ENCODE data around the gene POP7. TPM values are rescaled to one million over a fixed set of nuclear protein-coding genes. Genes with fewer than 3 reads are reported as not detected.
"Not testable (repeated sequence)": the region's sequence is repeated elsewhere in the genome, so short reads cannot be mapped to it uniquely, and the experiment has no call there.

The POP7 gene
- 100 to 1,000 TPM in 1 of 3 donors, 10 to 100 TPM in 2; 77.3 to 106 (median 85.9) TPM for total RNA-seq

DNA sequence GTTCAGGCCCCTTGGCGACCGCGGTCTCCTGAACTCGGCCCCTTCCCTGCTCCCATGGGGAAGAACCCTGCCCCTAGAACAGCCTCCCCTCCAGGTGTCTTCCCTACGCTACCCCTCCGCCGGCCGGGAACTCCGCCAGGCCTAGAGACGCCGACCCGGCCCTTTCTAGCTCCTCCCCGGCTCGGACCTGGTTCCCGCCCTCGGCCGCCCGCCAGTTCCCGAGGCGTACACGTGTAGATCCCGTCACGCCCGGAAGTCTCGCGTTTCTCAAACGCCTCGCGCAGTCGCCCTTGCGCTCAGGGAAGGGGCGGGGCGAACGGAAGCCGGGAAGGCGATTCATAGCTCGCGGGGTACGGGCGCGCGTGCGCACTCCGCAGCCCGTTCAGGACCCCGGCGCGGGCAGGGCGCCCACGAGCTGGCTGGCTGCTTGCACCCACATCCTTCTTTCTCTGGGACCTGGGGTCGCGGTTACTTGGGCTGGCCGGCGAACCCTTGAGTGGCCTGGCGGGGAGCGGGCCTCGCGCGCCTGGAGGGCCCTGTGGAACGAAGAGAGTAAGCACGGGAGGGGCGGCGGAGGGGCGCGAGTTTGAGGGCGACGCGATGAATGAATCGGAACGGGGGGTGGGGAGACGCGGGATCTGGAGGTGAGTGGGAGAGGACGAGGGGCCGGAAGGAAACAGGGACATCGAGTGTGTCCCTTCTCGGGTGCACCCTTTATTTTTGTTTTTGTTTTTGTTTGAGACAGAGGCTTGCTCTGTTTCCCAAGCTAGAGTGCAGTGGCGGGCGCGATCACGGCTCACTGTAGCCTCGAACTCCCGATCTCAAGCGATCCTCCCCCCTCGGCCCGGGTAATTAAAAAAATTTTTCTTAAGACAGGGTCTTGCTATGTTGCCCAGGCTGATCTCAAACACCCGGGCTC, at the start of gene POP7:
Gene POP7 (plus strand): TSS at position 369 of the 919 bp plus-strand sequence. CDS start 710 bp downstream, outside the sequence.
- DNase-seq, result peak; percentile 98
- Mint-ChIP-seq H3K9me3 (no peaks in the 10 kb centered on the region), H3K4me3 (peak within 1 kb of the TSS; percentile 96), H3K27me3 (ENCODE audit: low read depth) (peaks cover 2% of the 10 kb centered on the region), H3K36me3 (ENCODE audit: insufficient read depth) (peaks cover 4% of the 10 kb centered on the region), H3K4me1 (ENCODE audit: low read depth) (peaks cover 12% of the 10 kb centered on the region)
- ATAC-seq, result peak; percentile 98

DNA sequence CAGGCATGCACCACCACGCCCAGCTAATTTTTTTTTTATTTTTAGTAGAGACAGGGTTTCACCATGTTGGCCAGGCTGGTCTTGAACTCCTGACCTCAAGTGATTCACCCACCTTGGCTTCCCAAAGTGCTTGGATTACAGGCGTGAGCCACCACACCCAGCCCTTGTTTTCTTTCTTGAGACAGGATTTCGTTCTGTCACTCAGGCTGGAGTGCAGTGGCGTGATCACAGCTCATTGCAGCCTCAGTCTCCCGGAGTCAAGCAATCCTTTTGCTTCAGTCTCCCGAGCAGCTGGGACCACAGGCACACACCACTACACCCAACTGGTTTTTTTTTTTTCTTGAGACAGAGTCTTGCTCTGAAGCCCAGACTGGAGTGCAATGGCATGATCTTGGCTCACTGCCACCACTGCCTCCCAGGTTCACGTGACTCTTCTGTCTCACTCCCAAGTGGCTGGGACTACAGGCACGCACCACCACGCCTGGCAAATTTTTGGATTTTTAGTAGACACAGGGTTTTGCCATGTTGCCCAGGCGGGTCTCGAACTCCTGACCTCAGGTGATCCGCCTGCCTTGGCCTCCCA, 43.6 kb upstream of the POP7 start:
- not testable (repeated sequence) for H3K9me3 Mint-ChIP-seq; H3K4me3 Mint-ChIP-seq; H3K4me1 Mint-ChIP-seq (ENCODE audit: low read depth); ATAC-seq; DNase-seq; H3K36me3 Mint-ChIP-seq (ENCODE audit: insufficient read depth)
- peaks cover 16% of the 10 kb centered on the region for H3K27me3 Mint-ChIP-seq (ENCODE audit: low read depth)

DNA sequence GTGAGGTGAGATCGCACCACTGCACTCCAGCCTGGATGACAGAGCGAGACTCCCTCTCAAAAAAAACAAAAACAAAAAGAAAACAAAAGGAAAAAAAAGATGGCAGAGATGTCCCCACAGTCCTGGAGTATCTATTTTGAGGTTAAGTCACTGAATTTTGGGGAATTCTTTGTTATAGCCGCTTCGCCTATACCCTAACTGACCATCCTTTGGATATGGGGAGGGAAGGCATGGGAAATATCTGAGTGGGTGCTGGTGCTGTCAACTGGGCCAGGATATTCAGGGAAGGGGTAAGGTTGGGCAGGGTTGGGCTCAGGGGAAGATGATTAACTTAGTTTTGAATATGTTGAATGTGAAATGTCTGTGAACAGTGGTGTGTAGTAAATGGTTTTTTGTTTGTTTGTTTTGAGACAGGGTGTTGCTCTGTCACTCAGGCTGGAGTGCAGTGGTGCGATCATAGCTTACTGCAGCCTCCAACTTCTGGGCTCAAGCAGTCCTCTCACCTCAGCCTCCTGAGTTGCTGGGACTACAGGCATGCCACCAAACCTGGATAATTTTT, 40.7 kb upstream of the POP7 start:
- Mint-ChIP-seq H3K4me1 (ENCODE audit: low read depth) (no peaks in the 10 kb centered on the region), H3K27me3 (ENCODE audit: low read depth) (no peaks in the 10 kb centered on the region), H3K9me3 (no peaks in the 10 kb centered on the region), H3K4me3 (no peak overlapping the region), H3K36me3 (ENCODE audit: insufficient read depth) (no peaks in the 10 kb centered on the region)
- ATAC-seq (no peak), DNase-seq (no peak)

DNA sequence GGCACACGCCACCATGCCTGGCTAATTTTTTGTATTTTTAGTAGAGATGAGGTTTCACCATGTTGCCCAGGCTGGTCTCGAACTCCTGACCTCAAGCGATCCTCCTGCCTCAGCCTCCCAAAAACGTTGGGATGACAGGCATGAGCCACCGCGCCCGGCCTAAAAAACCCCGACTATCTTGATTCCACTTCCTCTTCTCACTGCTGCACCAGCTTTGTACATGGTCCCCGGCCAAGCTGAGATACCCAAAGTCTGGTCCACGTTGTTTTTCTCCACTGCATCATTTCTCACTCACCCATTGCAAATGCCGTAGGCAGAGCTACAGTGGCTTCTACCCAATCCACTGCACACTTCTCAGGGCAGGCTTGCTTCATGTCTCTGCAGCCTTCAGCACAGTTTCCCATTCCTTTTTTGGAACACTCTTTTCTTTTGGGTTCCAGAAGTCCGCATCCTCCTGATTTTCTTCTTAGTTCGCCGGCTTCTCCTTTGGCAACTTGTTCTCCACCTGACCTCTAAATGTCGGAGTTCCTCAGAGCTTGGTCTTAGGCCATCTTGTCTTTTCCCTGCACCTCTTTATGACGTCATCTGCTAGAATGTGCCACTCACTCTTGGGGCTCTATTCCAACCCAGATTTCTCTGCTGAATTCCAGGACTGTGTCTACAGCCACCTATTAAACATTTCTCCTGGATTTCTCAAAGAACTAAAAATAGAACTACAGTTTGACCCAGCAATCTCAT, 38.4 kb upstream of the POP7 start:
- Mint-ChIP-seq H3K27me3 (ENCODE audit: low read depth) (no peaks in the 10 kb centered on the region), H3K4me3 (no peak overlapping the region), H3K36me3 (ENCODE audit: insufficient read depth) (no peaks in the 10 kb centered on the region), H3K4me1 (ENCODE audit: low read depth) (peaks cover under 1% of the 10 kb centered on the region), H3K9me3 (no peaks in the 10 kb centered on the region)
- DNase-seq (no peak), ATAC-seq (no peak)

DNA sequence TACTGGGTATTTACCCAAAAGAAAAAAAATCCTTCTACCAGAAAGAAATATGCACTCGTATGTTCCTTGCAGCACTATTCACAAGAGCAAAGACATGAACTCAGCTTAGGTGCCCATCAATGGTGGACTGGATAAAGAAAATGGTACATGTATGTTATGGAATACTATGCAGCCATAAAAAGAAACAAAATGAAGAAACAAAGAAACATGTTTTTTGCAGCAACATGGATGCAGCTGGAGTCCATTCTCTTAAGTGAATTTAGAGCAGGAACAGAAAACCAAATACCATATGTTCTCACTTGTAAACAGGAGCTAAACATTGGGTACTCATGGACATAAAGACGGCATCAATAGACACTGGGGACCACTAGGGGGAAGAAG, 37.9 kb upstream of the POP7 start:
- DNase-seq, result no peak
- no peak overlapping the region for H3K4me3 Mint-ChIP-seq
- H3K36me3 Mint-ChIP-seq (ENCODE audit: insufficient read depth), result no peaks in the 10 kb centered on the region
- no peaks in the 10 kb centered on the region for H3K27me3 Mint-ChIP-seq (ENCODE audit: low read depth)
- no peak for ATAC-seq
- H3K9me3 Mint-ChIP-seq, result no peaks in the 10 kb centered on the region
- H3K4me1 Mint-ChIP-seq (ENCODE audit: low read depth), result peaks cover 2% of the 10 kb centered on the region

DNA sequence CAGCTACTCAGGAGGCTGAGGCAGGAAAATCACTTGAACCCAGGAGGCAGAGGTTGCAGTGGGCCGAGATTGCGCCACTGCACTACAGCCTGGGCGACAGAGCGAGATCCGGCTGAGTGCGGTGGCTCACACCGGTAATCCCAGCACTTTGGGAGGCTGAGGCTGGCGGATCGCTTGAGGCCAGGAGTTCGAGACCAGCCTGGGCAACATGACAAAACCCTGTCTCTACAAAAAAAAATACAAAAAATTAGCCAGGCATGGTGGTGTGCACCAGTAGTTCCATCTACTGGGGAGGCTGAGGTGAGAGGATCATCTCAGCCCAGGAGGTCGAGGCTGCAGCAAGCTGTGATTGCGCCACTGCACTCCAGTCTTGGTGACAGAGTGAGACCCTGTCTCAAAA, 36.8 kb upstream of the POP7 start:
- DNase-seq; H3K4me3 Mint-ChIP-seq; H3K27me3 Mint-ChIP-seq (ENCODE audit: low read depth); H3K36me3 Mint-ChIP-seq (ENCODE audit: insufficient read depth); H3K9me3 Mint-ChIP-seq; ATAC-seq; H3K4me1 Mint-ChIP-seq (ENCODE audit: low read depth): not testable (repeated sequence)

DNA sequence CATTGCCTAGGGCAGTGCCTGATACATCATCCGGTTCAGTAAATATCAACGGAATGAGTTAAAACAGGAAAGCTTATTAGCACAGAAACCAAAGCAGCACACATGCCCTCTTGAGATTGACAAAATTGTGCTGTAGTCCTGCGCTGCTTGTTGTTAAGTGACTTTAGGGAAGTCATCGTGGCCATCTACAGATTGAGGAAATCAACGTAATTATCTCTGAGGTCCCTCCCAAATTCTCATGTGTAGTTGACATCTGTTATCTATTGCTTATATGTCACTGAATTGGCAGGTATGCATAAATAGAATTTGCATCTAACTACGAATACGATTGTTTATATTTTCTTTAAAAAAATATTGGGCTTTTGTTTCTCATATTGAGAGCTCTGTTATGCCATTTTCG, 35.8 kb upstream of the POP7 start:
- Mint-ChIP-seq H3K4me1 (ENCODE audit: low read depth) (peaks cover 2% of the 10 kb centered on the region), H3K4me3 (no peak overlapping the region), H3K9me3 (no peaks in the 10 kb centered on the region), H3K27me3 (ENCODE audit: low read depth) (no peaks in the 10 kb centered on the region), H3K36me3 (ENCODE audit: insufficient read depth) (no peaks in the 10 kb centered on the region)
- ATAC-seq, result no peak
- DNase-seq, result no peak

DNA sequence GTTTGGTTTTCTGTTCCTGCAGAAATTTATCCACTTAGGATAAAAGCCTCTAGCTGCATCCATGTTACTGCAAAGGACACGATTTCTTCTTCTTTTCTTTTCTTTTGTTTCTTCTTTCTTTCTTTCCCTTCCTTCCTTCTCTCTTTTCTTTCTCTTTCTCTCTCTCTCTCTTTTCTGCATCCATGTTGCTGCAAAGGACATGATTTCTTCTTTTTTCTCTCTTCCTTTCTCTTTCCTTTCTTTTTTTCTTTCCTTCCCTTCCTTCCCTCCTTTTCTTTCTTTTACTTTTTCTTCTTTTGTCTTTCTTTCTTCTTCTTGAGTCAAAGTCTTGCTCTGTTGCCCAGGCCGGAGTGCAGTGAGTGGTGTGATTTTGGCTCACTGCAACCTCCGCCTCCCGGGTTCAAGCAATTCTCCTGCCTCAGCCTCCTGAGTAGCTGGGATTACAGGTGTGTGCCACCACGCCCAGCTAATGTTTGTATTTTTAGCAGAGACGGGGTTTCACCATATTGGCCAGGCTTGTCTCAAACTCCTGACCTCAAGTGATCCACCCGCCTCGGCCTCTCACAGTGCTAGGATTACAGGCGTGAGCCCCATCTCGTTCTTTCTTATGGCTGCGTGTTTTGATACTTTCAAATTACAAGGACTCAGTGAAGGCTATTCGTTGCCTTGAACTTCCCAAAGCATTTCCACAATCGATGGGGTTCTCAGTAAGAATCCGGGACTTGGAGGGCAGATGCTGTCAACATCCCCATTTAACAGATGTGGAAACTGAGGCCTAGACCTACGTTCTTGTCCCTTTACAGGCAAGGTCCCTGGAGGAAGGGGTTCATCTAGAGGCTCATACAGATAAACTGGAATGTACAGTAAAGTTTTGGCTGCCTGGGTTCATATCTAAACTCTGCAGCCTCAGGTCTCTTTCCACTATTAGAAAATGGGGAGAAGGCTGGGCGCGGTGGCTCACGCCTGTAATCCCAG, 34.3 kb upstream of the POP7 start:
- no peak overlapping the region for H3K4me3 Mint-ChIP-seq
- H3K27me3 Mint-ChIP-seq (ENCODE audit: low read depth), result no peaks in the 10 kb centered on the region
- peaks cover 6% of the 10 kb centered on the region for H3K4me1 Mint-ChIP-seq (ENCODE audit: low read depth)
- no peak for DNase-seq
- no peak for ATAC-seq
- H3K36me3 Mint-ChIP-seq (ENCODE audit: insufficient read depth), result peaks cover 4% of the 10 kb centered on the region
- H3K9me3 Mint-ChIP-seq, result no peaks in the 10 kb centered on the region

DNA sequence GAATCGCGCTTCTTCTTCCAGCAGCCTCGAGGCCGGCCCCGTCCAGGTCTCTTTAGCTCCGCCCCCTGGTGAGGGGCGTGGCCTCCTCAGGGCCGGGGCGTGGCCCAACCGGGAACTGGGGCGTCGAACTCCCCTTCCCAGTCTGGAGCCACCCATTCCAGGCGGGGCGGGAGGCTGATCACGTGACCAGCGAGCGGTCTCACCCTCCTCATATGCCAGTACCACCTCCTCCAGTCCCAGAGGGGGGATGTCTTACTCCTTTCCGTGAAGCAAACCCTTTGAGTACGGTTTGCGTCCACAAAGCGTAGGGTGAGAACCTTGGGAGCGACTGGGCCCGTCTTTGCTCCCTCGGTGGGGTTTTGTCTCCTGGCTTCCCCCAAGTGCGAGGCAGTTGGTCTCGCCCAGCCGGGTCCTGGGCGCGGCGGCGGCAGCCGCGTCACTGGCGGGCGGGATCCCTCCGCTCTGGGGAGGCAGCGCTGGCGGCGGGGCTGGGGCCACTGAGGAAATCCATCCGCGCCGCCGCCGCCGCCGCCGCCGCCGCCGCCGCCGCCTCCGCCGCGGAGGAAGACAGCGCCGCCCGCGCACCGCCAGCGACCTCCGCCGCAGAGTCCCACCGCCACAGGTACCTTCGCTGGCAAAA, 32.5 kb upstream of the POP7 start, which contains the start of gene GNB2:
Gene GNB2 (plus strand): TSS at position 439 of the 640 bp plus-strand sequence. CDS start 2,526 bp downstream, outside the sequence.
- peak within 1 kb of the TSS; percentile 94 for H3K4me3 Mint-ChIP-seq
- no peaks in the 10 kb centered on the region for H3K9me3 Mint-ChIP-seq
- no peaks in the 10 kb centered on the region for H3K27me3 Mint-ChIP-seq (ENCODE audit: low read depth)
- DNase-seq, result peak; percentile 98
- H3K4me1 Mint-ChIP-seq (ENCODE audit: low read depth), result peaks cover 15% of the 10 kb centered on the region
- peaks cover 9% of the 10 kb centered on the region for H3K36me3 Mint-ChIP-seq (ENCODE audit: insufficient read depth)
- peak; percentile 74 to 77 for ATAC-seq

DNA sequence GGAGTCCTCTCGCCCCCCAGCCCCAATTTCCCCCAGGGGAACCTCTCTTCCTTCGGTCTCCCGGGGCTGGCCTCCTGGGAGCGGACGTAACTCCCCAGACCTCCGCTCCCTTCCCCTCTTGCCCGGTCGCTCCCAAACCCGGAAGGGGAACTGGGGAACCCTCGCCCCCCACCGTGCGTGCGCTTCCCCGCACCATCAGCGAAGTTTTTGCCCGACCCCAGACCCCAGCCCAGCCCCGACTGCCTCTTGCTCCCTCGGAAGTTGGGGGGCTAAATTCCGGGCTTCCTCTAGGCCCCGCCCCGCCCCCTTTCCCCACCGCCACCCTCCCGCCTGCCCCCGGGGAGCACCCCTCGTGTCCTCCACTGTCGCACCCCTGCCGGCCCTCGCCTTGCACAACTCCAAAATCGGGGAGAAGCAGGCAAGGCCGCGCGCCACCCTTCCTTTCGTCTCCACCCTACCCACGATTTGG, 31.9 kb upstream of the POP7 start:
- no peaks in the 10 kb centered on the region for H3K27me3 Mint-ChIP-seq (ENCODE audit: low read depth)
- peaks cover 17% of the 10 kb centered on the region for H3K4me1 Mint-ChIP-seq (ENCODE audit: low read depth)
- ATAC-seq (peak; percentile 1 to 3), DNase-seq (no peak)
- peak overlapping the region; percentile 94 for H3K4me3 Mint-ChIP-seq
- no peaks in the 10 kb centered on the region for H3K9me3 Mint-ChIP-seq
- H3K36me3 Mint-ChIP-seq (ENCODE audit: insufficient read depth), result peaks cover 11% of the 10 kb centered on the region

DNA sequence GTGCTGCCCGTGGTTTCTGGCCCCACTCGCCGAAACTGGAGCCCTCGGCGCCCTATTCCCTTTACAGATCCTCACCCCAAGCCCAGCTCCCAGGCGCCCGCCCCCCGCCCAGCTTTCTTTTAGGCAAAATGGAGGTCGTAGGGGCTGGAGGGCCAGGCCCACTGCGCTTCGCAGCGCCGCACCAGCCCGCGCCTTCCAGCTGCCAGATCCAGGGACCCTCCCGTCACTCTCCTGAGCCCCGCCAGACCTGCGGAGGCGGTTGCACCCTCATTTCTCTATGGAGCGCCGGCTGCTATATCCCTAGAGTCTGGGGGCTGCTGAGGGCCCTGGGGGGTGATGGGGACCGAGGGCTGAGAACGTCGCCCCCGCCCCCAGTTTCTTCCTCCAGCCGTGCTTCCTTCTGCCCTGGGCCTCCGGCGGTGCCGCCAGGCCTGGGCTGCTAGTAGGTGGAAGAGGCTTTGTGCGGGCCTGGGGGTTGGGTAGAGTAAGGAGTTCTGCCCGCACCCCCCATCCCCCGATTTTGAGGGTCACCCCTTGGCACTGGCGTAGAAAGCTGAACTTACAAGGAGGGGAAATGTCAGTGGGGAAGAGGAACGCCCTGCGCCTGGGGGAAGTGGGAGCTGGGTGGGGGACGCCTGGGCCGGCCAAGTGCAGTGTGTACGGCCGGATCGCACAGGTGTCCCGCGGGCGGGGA, 31.4 kb upstream of the POP7 start:
- no peaks in the 10 kb centered on the region for H3K9me3 Mint-ChIP-seq
- DNase-seq (no peak), ATAC-seq (peak in 1 of 2 donors; percentile 2)
- H3K27me3 Mint-ChIP-seq (ENCODE audit: low read depth), result no peaks in the 10 kb centered on the region
- H3K4me1 Mint-ChIP-seq (ENCODE audit: low read depth), result peaks cover 17% of the 10 kb centered on the region
- H3K4me3 Mint-ChIP-seq, result peak overlapping the region; percentile 94
- peaks cover 15% of the 10 kb centered on the region for H3K36me3 Mint-ChIP-seq (ENCODE audit: insufficient read depth)

DNA sequence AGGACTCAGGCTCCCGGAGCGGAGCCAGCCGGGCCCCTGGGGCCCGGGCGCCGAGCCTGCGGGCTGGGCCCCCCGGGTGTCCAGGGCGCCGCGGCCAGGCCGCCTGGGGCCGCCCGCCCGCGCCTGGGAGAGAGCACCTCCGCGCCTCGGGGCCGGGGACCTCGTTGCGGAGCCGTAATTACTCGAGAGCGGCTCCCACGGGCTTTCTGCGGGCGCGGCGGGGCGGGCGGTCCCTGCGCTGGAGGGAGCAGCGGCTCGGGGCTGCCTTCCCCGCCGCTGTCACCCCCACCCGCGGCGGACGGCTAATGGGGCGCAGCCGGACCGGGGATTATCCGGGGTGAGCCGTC, 30.8 kb upstream of the POP7 start:
- Mint-ChIP-seq H3K36me3 (ENCODE audit: insufficient read depth) (peaks cover 16% of the 10 kb centered on the region), H3K9me3 (no peaks in the 10 kb centered on the region), H3K27me3 (ENCODE audit: low read depth) (no peaks in the 10 kb centered on the region), H3K4me3 (peak overlapping the region; percentile 94), H3K4me1 (ENCODE audit: low read depth) (peaks cover 20% of the 10 kb centered on the region)
- DNase-seq (peak; percentile 38), ATAC-seq (peak in 1 of 2 donors; percentile 8)
